GM18505 (cell line): Measurements from ENCODE around the gene ROR1.
"Not testable (repeated sequence)": the region's sequence is repeated elsewhere in the genome, so short reads cannot be mapped to it uniquely, and the experiment has no call there.

Experiments
- ATAC-seq: cut with Tn5 transposase; IDR thresholded peaks from one replicate; pipeline ENCODE4 v1.9.1; 2021; ENCODE audit not compliant: unreplicated experiment
- POLR2A ChIP-seq: IDR thresholded peaks from 4 replicates; pipeline ENCODE4 v1.6.1; 2011; ENCODE audit warnings: borderline replicate concordance; ENCODE audit not compliant: insufficient read depth, insufficient read length; ENCODE audit errors: extremely low read depth

The ROR1 gene

GRCh38 chr1:64098436-64098835 is 324.6 kb downstream of the ROR1 start:
- TF ChIP-seq POLR2A = no peak
- no peak for ATAC-seq

GRCh38 chr1:64098846-64099582 is 325.2 kb downstream of the ROR1 start:
- no peak for TF ChIP-seq POLR2A
- ATAC-seq = no peak

GRCh38 chr1:64100791-64101190 is 327.0 kb downstream of the ROR1 start:
- ATAC-seq = no peak
- TF ChIP-seq POLR2A = no peak

GRCh38 chr1:64104585-64104984 is 330.8 kb downstream of the ROR1 start:
- ATAC-seq = not testable (repeated sequence)

- no peak for ATAC-seq
- no peak for TF ChIP-seq POLR2A
Observed at GRCh38 chr1:64107118-64107519, 333.3 kb downstream of the ROR1 start.

- no peak for TF ChIP-seq POLR2A
- ATAC-seq = no peak
Observed at GRCh38 chr1:64107632-64108031, 333.8 kb downstream of the ROR1 start.

DNA sequence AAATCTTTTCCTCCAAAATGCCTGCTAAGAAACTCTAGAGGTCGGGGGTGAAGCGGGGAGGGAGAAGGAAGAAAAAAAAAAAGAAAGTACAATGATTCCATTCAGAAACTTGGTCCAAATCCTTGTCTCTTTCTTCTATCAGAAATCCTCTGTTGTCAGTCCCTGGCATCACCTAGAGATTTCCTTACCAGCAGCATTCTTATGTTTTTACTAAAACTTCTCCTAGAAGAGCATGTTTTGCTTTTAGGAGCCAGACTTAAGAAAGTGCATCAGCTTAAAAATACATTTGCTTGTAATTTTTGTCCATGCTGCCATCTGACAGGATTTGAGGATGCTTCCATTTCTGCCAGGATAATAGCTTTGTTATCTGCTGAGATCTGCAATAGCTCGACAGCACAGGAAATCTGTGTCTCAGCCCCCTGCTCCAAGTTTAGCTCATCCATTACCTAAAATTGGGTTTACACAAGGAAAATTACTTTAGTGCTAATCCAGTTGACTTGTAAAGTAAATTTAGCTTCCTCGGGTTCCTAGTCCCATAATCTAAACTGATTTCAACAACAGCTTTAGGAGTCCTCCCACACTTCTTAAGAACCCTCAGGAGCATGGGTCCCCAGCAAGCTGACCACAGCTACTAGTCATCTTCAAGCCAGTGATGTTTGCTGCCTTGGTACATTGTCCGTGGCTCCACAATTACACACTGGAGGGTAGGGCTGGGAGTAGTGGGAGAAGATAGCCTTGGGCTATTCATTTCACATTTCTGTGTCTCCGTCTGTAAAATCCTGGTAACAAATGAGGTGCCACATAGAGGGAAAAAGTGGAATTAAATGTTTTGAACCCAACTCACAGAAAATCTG is 337.3 kb downstream of the ROR1 start:
- no peak for TF ChIP-seq POLR2A
- no peak for ATAC-seq

DNA sequence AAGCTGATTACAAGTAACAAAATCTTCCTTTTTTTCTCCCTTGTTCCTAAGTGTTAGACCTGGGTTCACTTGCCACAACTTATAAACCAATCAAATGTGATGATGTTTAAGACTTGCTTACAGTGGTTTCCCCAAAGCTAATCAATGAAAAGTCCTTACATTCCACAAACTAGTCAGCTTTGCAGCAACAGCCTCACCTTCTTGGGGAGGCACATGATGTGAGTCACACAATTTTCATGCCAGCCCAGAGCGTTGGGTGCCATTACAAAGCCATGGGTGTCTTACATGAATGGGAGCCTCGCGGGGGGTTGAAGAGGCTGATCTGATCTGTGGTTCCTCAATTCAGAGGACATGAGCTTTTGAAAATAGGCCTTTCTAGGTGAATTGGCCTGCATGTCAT is 338.0 kb downstream of the ROR1 start:
- TF ChIP-seq POLR2A = no peak
- no peak for ATAC-seq

- ATAC-seq = no peak
- TF ChIP-seq POLR2A = no peak
Observed at GRCh38 chr1:64112281-64112680, 338.5 kb downstream of the ROR1 start.

GRCh38 chr1:64114012-64114525 is 340.3 kb downstream of the ROR1 start:
- no peak for ATAC-seq
- TF ChIP-seq POLR2A = no peak

DNA sequence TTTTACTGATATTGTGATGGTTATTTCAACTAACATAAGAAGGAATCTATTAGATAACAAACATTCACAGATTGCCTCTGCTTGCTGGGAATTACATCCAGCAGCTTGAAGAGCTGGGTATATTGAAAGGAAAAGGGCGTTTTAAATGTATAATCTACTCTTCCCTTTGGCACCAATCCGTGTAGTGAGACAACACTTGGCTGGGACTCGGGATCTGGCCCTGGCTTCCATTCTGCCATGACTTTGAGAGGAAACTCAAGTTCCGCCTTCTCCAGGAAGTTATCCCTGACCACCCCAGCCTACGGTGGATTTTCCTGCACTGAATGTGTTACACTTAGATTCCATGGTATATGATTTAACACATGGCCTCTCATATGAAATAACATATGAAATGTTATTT is 342.7 kb downstream of the ROR1 start:
- no peak for ATAC-seq
- no peak for TF ChIP-seq POLR2A

DNA sequence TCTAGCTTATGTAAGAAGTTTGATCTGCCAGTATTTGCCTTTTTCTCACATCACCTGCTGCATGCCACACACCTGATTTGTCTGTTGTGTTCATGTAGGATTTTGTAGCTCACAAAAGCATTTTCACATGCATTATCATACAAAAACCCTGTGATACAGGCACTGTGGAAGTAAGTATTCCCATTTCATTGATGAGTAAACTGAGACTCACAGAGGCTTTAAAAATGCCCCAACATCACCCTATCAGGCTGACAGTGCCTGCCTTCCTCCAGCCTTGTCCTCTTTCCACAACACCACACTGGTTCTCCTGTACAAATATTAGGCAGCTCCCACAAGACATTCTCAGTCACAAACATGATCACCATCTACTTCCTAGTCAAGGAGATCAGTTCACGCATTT is 343.7 kb downstream of the ROR1 start:
- no peak for TF ChIP-seq POLR2A
- ATAC-seq = no peak

DNA sequence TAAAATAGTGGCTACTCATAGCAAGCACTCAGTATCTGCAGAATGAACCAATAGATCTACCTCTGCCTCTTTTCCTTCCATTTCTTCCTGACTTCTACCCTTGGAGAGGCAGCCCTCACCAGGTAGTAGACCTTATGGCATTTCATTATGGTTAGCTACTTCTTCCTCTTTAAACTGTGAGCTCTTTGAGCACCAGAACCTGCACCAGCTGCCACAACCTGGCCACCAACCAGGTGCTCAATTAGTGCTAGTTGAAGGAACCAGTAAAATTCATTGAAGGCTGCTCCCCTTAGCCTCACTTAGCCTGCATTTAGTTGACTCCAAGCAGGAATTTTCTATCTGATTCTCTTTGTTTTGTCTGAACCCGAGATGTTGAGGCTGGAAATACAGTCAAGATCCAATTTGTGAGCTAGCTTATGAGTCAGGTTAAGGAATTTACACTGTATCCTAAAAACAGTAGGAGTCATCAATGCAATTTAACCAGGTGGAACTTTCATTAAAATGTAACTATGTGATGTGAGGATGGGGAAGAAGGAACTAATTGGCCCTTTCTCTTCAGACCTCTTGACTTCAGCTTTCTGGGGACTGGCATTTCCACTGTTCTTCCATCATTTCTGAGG is 348.1 kb downstream of the ROR1 start:
- TF ChIP-seq POLR2A = no peak
- ATAC-seq = no peak

GRCh38 chr1:64122588-64122987 is 348.8 kb downstream of the ROR1 start:
- no peak for TF ChIP-seq POLR2A
- ATAC-seq = no peak

DNA sequence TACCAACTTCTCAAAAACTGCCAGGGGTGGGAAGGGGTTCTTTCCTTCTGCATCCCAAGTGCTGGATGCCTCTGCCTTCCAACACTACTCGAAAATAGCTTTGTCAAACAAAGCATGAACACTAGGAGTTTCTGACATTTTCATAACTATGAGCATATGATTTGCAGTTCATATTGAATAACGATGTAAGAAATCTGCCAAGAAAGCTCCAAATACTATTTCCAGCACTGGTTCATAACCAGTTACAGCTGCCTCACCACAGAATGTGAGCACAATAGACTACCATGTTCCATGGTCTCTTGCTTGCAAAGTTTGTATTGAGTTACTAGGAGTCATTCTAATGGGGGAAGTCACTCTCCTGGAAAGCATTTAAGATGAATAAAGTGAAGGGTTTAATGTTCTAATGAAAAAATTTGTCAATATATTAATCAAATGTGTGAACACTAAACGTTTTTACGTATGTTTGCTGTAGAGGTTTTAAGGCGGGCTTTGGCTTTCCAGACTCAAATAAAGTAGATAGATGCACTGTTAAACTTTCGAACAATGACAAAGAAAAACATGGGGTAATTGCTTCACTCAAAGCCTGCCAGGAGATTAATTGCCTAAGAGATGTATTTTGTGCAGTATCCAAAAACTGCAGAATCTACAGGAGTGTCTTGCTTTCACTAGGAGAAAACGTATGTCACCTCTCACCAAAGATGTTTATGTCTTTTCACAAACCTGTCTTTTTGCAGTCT is 351.1 kb downstream of the ROR1 start:
- no peak for ATAC-seq
- no peak for TF ChIP-seq POLR2A
